GM21528 (cell line): ENCODE results near the gene TMPRSS7.

Source experiments
- ATAC-seq: cut with Tn5 transposase; IDR thresholded peaks from one replicate; pipeline ENCODE4 v1.9.1; 2021; ENCODE audit warnings: mild to moderate bottlenecking, moderate library complexity; ENCODE audit not compliant: unreplicated experiment, low FRiP score

Gene TMPRSS7

DNA sequence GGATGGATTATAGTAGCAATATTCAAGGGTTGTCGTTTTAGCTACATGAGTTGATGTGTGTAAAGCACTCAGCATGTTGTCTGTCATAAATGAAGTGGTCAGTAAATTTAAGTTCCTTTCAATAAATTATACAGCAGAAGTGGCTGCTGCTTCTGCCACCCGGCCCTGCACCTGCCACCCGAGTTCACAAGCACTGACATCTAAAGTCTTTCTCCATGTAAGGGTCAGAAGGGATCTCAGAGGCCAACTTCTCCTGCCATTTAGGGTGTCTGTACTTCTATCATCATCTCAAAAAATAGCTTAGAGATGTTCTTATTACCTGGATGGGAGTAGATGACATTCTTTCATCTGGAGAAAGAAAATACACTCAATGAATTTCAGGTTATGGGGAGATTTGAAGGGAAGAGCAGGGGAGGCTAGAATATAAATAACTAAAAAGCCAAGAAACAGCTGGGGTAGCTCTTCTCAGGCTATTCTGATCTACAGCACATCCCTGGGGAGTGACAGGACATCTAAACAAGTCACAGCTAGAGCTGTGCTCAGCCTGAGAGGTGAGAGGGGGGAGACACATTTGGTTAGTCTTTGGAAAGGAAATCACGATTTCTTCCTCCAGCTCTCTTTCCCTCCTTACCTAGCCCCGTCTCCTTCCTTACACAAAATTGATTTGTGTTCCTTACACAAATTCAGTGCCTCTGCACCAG, 90.5 kb downstream of the TMPRSS7 start:
- ATAC-seq, result no peak

DNA sequence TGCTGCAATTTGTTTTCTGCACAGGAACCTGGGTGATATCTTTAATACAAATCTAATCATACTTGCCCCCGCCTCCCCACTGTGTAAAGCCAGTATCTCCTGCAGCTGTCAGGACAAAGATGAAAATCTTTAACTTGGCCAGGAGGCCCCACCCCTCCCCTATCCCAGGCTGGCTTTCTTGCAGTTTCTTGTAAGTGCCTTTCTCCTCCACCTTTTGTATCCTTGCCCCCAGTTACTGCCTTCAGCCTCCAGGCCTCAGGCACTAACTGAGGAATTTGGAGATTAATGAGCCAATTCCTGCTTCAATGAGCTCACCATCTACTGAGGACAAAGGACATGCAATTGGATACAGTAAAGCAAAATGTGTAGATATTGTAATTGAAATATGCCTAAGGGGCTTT, 92.0 kb downstream of the TMPRSS7 start:
- ATAC-seq, result no peak

DNA sequence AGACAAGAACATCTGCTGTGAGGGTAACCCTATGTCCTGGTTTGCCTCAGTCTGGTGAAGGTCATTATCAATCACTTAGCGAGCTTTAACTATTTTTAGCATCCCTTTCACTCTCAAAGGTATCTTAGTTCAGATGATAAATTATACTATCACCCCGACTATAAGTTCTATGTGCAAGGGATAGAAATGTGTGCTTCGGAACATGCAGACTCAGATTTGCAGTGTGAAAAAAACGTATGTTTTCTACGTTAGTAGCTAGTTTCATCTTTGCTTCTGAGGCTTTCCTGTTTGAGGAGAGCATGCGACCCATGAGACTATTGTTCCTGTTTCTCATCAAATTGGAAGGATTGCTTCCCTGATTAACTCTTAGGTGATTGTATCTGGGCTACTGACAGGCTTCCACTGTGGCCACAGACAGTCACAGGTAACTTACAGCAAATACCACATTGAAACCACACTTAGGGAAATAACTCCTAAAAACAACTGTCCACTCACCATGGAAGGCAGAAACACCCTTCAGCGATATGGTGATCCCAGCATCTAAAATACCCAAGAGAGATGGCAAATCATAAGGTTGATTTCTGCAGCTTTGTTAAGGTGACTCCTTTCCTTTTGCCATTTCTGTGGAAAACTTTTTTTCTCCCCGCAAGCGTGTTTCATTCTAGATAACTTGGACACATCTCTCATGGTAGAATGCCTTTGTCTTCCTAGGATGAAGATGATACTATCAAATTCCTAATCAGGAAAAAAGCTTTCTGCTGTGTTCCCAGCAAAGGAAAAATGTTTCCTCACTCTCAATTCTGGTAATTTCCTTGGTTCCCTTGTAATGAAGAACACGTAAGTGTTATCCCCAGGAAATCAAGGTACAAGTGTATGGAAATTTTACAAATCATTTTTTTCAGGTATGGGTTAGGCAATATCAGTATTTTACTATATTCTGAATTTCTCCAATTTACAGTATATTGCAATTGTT, 93.3 kb downstream of the TMPRSS7 start:
- ATAC-seq, result no peak

DNA sequence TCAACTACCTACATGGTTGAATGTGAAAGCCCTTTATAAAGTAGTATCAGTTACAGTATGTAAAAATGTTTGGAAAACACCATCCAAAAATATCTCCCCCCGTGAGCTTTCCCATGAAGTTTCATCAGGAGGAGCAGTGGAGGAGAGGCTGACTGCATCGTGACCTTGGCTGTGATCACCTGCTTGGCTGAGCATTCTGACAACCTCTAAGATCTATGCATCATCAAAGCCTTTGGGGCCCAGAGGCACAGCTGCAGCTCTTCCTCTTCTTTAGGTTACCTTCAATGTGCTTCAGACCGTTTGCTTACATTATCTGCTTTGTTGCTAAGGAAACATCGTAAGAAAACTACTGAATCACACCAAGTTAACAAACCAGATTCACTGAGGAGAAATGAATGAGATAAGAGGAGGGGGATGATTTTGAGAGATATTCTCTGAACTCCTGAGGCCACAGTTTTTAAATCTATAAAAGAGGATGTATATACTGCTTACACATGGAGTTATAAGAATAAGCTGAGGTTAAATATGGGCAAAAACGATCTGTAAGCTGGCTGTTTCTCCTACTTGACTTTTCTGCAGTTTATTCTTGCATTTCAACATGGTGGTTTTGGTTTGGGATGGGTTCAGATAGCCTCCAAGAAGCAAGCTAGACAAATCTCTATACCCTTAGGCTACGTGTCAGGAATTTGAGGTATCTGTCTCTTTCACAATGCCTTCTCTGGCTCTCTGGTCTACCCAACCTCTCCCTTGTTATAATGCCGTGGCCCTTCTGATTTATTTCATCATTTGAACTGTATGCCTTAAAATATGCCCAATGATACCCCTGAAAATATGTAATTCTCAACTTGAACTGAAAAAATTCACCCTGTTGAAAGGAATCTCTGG, 94.5 kb downstream of the TMPRSS7 start:
- ATAC-seq, result peak; percentile 46

DNA sequence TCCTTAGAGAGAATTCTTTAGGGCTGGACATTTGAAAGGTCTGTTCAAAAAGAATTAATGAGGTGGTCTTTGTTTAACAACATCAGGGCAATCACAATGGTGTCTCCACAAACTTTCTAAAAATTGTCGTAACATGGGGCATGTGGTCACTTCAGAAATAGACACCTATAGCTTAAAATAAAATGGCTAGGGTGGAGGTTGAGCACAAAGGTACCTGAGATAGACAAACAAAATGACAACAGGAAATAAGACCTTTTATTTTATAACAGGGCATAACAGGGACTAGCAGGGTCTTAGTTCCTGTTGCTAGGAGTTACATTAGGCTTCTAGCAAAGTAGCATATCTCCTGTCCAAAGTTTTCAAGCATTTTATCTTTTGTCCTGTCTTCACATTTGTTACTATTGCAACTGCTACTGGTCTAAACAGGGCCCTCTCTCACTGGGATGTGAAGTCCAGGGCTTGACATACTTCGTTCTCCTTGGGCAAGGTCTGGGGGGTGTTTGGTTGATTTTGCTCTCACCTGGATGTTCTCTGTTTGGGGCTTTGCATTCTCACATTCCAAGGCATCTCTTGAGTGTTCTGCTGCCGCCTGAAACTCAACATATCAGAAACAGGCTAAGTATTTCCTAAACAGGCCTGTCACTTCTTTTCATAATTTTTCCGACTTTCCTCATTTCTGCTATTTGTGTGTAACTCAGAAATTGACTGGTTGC, 95.5 kb downstream of the TMPRSS7 start:
- ATAC-seq, result no peak

DNA sequence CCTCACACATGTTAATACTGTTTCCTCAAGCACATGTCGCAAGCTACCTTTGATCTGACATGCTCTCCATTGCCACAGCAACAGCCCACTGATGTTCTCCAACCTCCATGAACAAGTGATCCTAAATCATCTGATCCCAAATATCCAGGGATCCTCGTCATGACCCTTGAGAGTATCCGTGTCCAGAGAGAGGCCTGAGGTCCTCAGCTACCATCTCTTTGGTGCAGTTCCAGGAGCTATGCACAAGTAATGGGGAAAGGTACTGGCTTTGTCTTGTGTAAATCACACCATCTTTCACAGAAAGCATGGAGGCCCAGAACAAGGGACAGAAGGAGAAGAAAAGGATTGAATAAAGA, 96.1 kb downstream of the TMPRSS7 start:
- ATAC-seq, result no peak
